Hepatocyte (in vitro differentiated cells): ENCODE measurements around the gene USO1.

Experiments used
- CTCF ChIP-seq: fragments of 200-600 bp; sonication (generic); IDR thresholded peaks from 2 replicates; pipeline ENCODE4 v1.5.1; 2016; ENCODE audit warnings: antibody characterized with exemption, mild to moderate bottlenecking; ENCODE audit not compliant: poor library complexity
- EZH2 ChIP-seq: fragments of 200-600 bp; sonication (generic); IDR thresholded peaks from 2 replicates; pipeline ENCODE4 v1.6.1; 2016; ENCODE audit warnings: antibody characterized with exemption, mild to moderate bottlenecking, borderline replicate concordance
- EZH2phosphoT487 ChIP-seq: fragments of 200-600 bp; sonication (generic); IDR thresholded peaks from one replicate; pipeline ENCODE4 v1.6.1; 2018; ENCODE audit warnings: antibody characterized with exemption, mild to moderate bottlenecking, low read depth, moderate library complexity; ENCODE audit not compliant: unreplicated experiment, severe bottlenecking

- TF ChIP-seq CTCF = no peak
- no peak for TF ChIP-seq EZH2
- TF ChIP-seq EZH2phosphoT487 = no peak
These were observed 117.5 kb downstream of the USO1 start for GRCh38 chr4:75841641-75842520.
